CD4-positive, alpha-beta memory T cell (primary cell): ENCODE measurements around the gene CDKN3. TPM values are rescaled to one million over a fixed set of nuclear protein-coding genes. Genes with fewer than 3 reads are reported as not detected.

ENCODE experiments used
- CTCF ChIA-PET: fragments of 350-600 bp; sonication (Branson Sonifier 250); formaldehyde crosslinking; loops from one replicate; lab custom pipeline; 2021; ENCODE audit warnings: inconsistent platforms; ENCODE audit not compliant: partially characterized antibody; lab: Charles Lee
- POLR2A ChIA-PET: fragments of 350-600 bp; sonication (Branson Sonifier 250); formaldehyde crosslinking; loops from one replicate; lab custom pipeline; 2021; ENCODE audit not compliant: partially characterized antibody; lab: Charles Lee
- DNase-seq, 5 donors: peaks; one replicate each; pipeline versions ENCODE4 v3.0.0 to v3.0.0-alpha.2; 2020 to 2022; ENCODE audit warnings: mixed read lengths in 1 of 5
- H3K27ac ChIP-seq: one replicate; pipeline ENCODE4 v1.7.0; 2013; ENCODE audit warnings: low read depth, low read length
- H3K27me3 ChIP-seq: 2 replicates; pipeline ENCODE4 v1.7.0; 2013; ENCODE audit warnings: mild to moderate bottlenecking, low read length, moderate library complexity; ENCODE audit not compliant: insufficient read depth
- H3K36me3 ChIP-seq: 2 replicates; pipeline ENCODE4 v1.7.0; 2013; ENCODE audit warnings: mild to moderate bottlenecking, low read length, moderate library complexity; ENCODE audit not compliant: insufficient read depth
- H3K4me1 ChIP-seq: 2 replicates; pipeline ENCODE4 v1.7.0; 2013; ENCODE audit warnings: mild to moderate bottlenecking, low read length, moderate library complexity; ENCODE audit not compliant: insufficient read depth
- H3K4me3 ChIP-seq, 2 donors: one replicate each; pipeline ENCODE4 v1.7.0; 2013; ENCODE audit warnings: low read length in 2 of 2, mild to moderate bottlenecking in 1 of 2
- H3K9me3 ChIP-seq, 2 donors: one replicate each; pipeline ENCODE4 v1.7.0; 2013; ENCODE audit warnings: low read length in 2 of 2, control low read depth in 1 of 2; ENCODE audit not compliant: control insufficient read depth in 1 of 2
- H3K27ac Mint-ChIP-seq, 7 donors: one replicate each; pipeline ENCODE4 v1.8.0; 2020 to 2021; ENCODE audit warnings: mixed read lengths in 7 of 7, mild to moderate bottlenecking in 6 of 7, inconsistent platforms in 3 of 7, moderate library complexity in 3 of 7
- H3K27me3 Mint-ChIP-seq, 2 donors: one replicate each; pipeline ENCODE4 v1.8.0; 2020 to 2021; ENCODE audit warnings: mixed read lengths in 2 of 2
- H3K36me3 Mint-ChIP-seq, 2 donors: one replicate each; pipeline ENCODE4 v1.8.0; 2020 to 2021; ENCODE audit warnings: mixed read lengths in 2 of 2, inconsistent platforms in 1 of 2, mild to moderate bottlenecking in 1 of 2
- H3K4me1 Mint-ChIP-seq, 4 donors: one replicate each; pipeline ENCODE4 v1.8.0; 2020 to 2021; ENCODE audit warnings: mixed read lengths in 4 of 4, mild to moderate bottlenecking in 1 of 4
- H3K4me3 Mint-ChIP-seq, 8 donors: one replicate each; pipeline ENCODE4 v1.8.0; 2020 to 2021; ENCODE audit warnings: mixed read lengths in 8 of 8, mild to moderate bottlenecking in 7 of 8, moderate library complexity in 6 of 8, inconsistent platforms in 3 of 8
- H3K9me3 Mint-ChIP-seq, 8 donors: one replicate each; pipeline ENCODE4 v1.8.0; 2020 to 2021; ENCODE audit warnings: mixed read lengths in 8 of 8, mild to moderate bottlenecking in 5 of 8, inconsistent platforms in 3 of 8, moderate library complexity in 1 of 8
- intact Hi-C: fragments of 100-400 bp; cut with micrococcal nuclease; formaldehyde crosslinking; loops from one replicate; pipeline ENCODE4 v1.15.1; 2023
- polyA plus RNA-seq, 2 donors: library from polyadenylated mRNA; unstranded; fragments of 300-500 nt; fragmentation: Illumina TruSeq; gene quantifications; one replicate each; pipeline ENCODE4 v1.2.3, GENCODE V29; 2021
- total RNA-seq, 2 experiments: library from RNA; stranded (reverse); gene quantifications; one replicate each; pipeline ENCODE4 v1.2.3, GENCODE V29; 2021

Gene CDKN3
- total and polyA plus RNA-seq, 4 experiments from 2014 or later, result 1.1 to 5.0 (median 2.2) TPM

- H3K27ac Mint-ChIP-seq, result peak overlapping the region in 1 of 7 donors; percentile 32
- H3K9me3 Mint-ChIP-seq, result no peaks in the 10 kb centered on the region
- Histone ChIP-seq H3K27me3 (no peaks in the 10 kb centered on the region), H3K4me1 (no peaks in the 10 kb centered on the region), H3K4me3 (no peak overlapping the region), H3K36me3 (peaks cover 13% of the 10 kb centered on the region), H3K9me3 (no peaks in the 10 kb centered on the region), H3K27ac (no peak overlapping the region)
- intact Hi-C loops, result no loop called here
- H3K27me3 Mint-ChIP-seq, result no peaks in the 10 kb centered on the region
- ChIA-PET CTCF (interaction anchor here (0.5 to 2.0 kb wide), 3 partner anchors 11 to 666 kb away, joined by 4 to 6 read pairs (median 5); no protein-coding TSS in a partner anchor), POLR2A (interaction anchor here (0.9 kb wide), 1 partner anchor 11 kb away, joined by 4 read pairs; no protein-coding TSS in a partner anchor)
- peaks cover 22 to 47% of the 10 kb centered on the region in 2 donors for H3K36me3 Mint-ChIP-seq
- no peak overlapping the region for H3K4me3 Mint-ChIP-seq
- DNase-seq, result no peak
- peaks cover 0 to 6% (median under 1%) of the 10 kb centered on the region in 4 donors for H3K4me1 Mint-ChIP-seq
These were observed 27.2 kb downstream of the CDKN3 start for GRCh38 chr14:54423991-54424390.

- Mint-ChIP-seq H3K27me3 (no peaks in the 10 kb centered on the region), H3K4me3 (no peak overlapping the region), H3K36me3 (peaks cover 27 to 52% of the 10 kb centered on the region in 2 donors), H3K9me3 (no peaks in the 10 kb centered on the region), H3K27ac (peak overlapping the region in 1 of 7 donors; percentile 32), H3K4me1 (peaks cover 0 to 6% (median under 1%) of the 10 kb centered on the region in 4 donors)
- H3K27ac ChIP-seq, result no peak overlapping the region
- no peaks in the 10 kb centered on the region for H3K27me3 ChIP-seq
- DNase-seq, result no peak
- H3K36me3 ChIP-seq, result peaks cover 13% of the 10 kb centered on the region
- H3K9me3 ChIP-seq, result no peaks in the 10 kb centered on the region
- ChIA-PET CTCF (interaction anchor here (1.3 to 2.0 kb wide), 2 partner anchors 10 to 18 kb away, joined by 4 to 6 read pairs; no protein-coding TSS in a partner anchor), POLR2A (interaction anchor here (0.9 kb wide), 1 partner anchor 11 kb away, joined by 4 read pairs; no protein-coding TSS in a partner anchor)
- H3K4me1 ChIP-seq, result no peaks in the 10 kb centered on the region
- intact Hi-C loops, result no loop called here
- no peak overlapping the region for H3K4me3 ChIP-seq
These were observed 27.7 kb downstream of the CDKN3 start for GRCh38 chr14:54424479-54424901.

- no peaks in the 10 kb centered on the region for H3K27me3 Mint-ChIP-seq
- CTCF ChIA-PET, result no interaction called here
- Histone ChIP-seq H3K4me1 (no peaks in the 10 kb centered on the region), H3K27me3 (no peaks in the 10 kb centered on the region), H3K9me3 (no peaks in the 10 kb centered on the region), H3K27ac (no peak overlapping the region), H3K36me3 (peaks cover 13% of the 10 kb centered on the region), H3K4me3 (no peak overlapping the region)
- POLR2A ChIA-PET, result no interaction called here
- H3K4me3 Mint-ChIP-seq, result no peak overlapping the region
- H3K36me3 Mint-ChIP-seq, result peaks cover 33 to 58% of the 10 kb centered on the region in 2 donors
- H3K4me1 Mint-ChIP-seq, result peaks cover 0 to 6% (median under 1%) of the 10 kb centered on the region in 4 donors
- no peak for DNase-seq
- intact Hi-C loops, result no loop called here
- no peaks in the 10 kb centered on the region for H3K9me3 Mint-ChIP-seq
- H3K27ac Mint-ChIP-seq, result no peak overlapping the region
These were observed 28.3 kb downstream of the CDKN3 start for GRCh38 chr14:54425068-54425467.

DNA sequence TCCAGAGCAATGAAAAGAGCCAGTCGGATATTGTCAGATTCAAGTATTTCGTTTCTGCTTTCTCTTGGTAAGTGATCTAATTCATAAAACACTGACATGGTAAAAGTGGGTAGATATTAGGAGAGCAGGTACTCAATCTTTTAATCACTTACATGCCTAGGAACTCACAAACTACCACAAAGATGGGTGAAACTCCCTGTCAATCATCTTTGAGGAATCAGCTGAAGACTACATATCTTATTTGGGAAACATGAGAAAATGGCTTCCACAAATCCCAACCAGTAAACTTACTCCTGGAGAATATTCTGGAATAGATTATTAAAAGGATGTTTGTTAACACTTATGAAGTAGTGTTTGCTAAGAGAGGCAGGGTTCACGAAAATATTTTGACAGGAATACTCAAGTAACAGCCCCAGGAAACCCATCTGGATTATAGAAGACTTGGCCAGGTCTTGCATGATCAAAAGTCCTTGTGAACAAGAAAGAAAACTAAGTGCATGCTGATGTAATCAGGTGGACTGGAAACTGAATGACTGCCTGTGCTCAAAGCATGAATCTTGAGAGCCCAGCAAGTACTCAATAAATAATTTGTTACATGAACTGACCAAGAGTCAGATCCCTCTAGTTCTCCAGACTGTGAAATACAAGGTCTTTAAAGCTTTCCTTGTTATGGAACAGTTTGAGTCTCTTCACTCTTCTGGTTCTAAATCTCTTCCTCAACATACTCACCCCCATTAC lies 28.9 kb downstream of the CDKN3 start:
- CTCF ChIA-PET, result no interaction called here
- no peaks in the 10 kb centered on the region for H3K9me3 Mint-ChIP-seq

DNA sequence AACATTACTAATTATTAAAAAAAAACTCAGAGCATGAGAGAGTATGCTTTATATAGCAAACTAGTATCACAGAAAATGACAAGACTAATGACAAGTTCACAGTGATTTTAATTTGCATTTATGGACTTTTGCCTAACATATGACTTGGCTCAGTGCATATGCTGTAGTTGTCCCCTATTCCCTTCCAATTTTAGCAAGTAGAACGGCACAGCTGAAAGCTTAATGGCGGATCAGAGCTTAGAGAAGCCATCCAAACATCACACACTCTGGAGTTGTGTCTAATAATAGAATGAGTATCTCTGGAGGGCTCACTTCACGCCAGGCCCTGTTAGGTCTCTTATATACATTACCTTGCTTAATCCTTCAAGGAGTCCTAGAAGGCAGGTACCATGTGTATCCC lies 31.1 kb downstream of the CDKN3 start:
- Mint-ChIP-seq H3K9me3 (no peaks in the 10 kb centered on the region), H3K4me3 (no peak overlapping the region), H3K27ac (peak overlapping the region in 2 of 7 donors; percentile 0 to 41), H3K36me3 (peaks cover 39 to 78% of the 10 kb centered on the region in 2 donors), H3K27me3 (no peaks in the 10 kb centered on the region), H3K4me1 (peaks cover 1 to 8% (median 4%) of the 10 kb centered on the region in 4 donors)
- no peak overlapping the region for H3K27ac ChIP-seq
- intact Hi-C loops, result no loop called here
- no peaks in the 10 kb centered on the region for H3K27me3 ChIP-seq
- DNase-seq, result no peak
- ChIA-PET POLR2A (no interaction called here), CTCF (no interaction called here)
- H3K4me1 ChIP-seq, result no peaks in the 10 kb centered on the region
- no peak overlapping the region for H3K4me3 ChIP-seq
- peaks cover 19% of the 10 kb centered on the region for H3K36me3 ChIP-seq
- no peaks in the 10 kb centered on the region for H3K9me3 ChIP-seq

More for the DNA sequence above, 28.9 kb downstream of the CDKN3 start:
- POLR2A ChIA-PET, result no interaction called here
- H3K27me3 ChIP-seq, result no peaks in the 10 kb centered on the region
- no peaks in the 10 kb centered on the region for H3K4me1 ChIP-seq
- no peak overlapping the region for H3K4me3 ChIP-seq
- Mint-ChIP-seq H3K36me3 (peaks cover 36 to 64% of the 10 kb centered on the region in 2 donors), H3K27me3 (no peaks in the 10 kb centered on the region), H3K4me3 (no peak overlapping the region), H3K4me1 (peaks cover 0 to 1% (median under 1%) of the 10 kb centered on the region in 4 donors), H3K27ac (peak overlapping the region in 2 of 7 donors; percentile 1 to 11)
- no peak overlapping the region for H3K27ac ChIP-seq
- peaks cover 18% of the 10 kb centered on the region for H3K36me3 ChIP-seq
- H3K9me3 ChIP-seq, result no peaks in the 10 kb centered on the region
- no peak for DNase-seq
- intact Hi-C loops, result no loop called here

DNA sequence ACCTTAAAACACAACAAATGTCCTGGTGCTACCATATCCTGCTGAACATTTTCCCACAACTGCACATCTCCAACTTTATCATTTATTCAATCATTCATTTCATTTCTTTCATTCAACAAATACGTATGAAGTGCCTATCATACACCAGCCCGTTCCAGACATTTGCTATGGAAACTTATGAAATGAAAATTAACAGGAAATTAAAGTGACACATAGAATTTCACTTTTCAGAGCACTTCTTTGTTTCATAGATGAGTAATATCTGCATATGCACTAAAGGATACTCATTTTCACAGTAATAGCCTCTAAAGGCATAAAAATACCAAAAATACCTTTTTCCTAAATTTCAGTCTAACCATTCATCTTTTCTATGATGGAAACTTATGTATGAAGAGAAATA lies 31.7 kb downstream of the CDKN3 start:
- H3K4me1 Mint-ChIP-seq, result peaks cover 3 to 14% (median 10%) of the 10 kb centered on the region in 4 donors
- ChIA-PET CTCF (no interaction called here), POLR2A (no interaction called here)
- H3K9me3 Mint-ChIP-seq, result no peaks in the 10 kb centered on the region
- no peaks in the 10 kb centered on the region for H3K27me3 ChIP-seq
- no peak overlapping the region for H3K27ac Mint-ChIP-seq
- no peak overlapping the region for H3K27ac ChIP-seq
- intact Hi-C loops, result no loop called here
- peaks cover 39 to 81% of the 10 kb centered on the region in 2 donors for H3K36me3 Mint-ChIP-seq
- no peaks in the 10 kb centered on the region for H3K9me3 ChIP-seq
- no peak overlapping the region for H3K4me3 Mint-ChIP-seq
- DNase-seq, result no peak
- H3K27me3 Mint-ChIP-seq, result no peaks in the 10 kb centered on the region
- H3K36me3 ChIP-seq, result peaks cover 19% of the 10 kb centered on the region
- no peak overlapping the region for H3K4me3 ChIP-seq
- H3K4me1 ChIP-seq, result no peaks in the 10 kb centered on the region

GRCh38 chr14:54435500-54435981 lies 38.7 kb downstream of the CDKN3 start:
- Mint-ChIP-seq H3K27ac (peak overlapping the region in 5 of 7 donors; percentile 5 to 76 (median 24)), H3K9me3 (no peaks in the 10 kb centered on the region), H3K36me3 (peaks cover 12 to 46% of the 10 kb centered on the region in 2 donors), H3K27me3 (no peaks in the 10 kb centered on the region), H3K4me3 (peak overlapping the region in 6 of 8 donors; percentile 4 to 67 (median 38)), H3K4me1 (peaks cover 39 to 79% (median 58%) of the 10 kb centered on the region in 4 donors)
- DNase-seq, result no peak
- H3K36me3 ChIP-seq, result peaks cover 3% of the 10 kb centered on the region
- no peaks in the 10 kb centered on the region for H3K27me3 ChIP-seq
- intact Hi-C loops, result no loop called here
- ChIA-PET POLR2A (interaction anchor here (1.2 to 1.5 kb wide), 2 partner anchors 11 to 39 kb away, joined by 4 to 5 read pairs; partner anchors contain the start of gene CDKN3), CTCF (interaction anchor here (1.5 to 1.7 kb wide), 3 partner anchors 12 to 52 kb away, joined by 3 to 6 read pairs (median 4); no protein-coding TSS in a partner anchor)
- H3K4me3 ChIP-seq, result no peak overlapping the region
- peaks cover 59% of the 10 kb centered on the region for H3K4me1 ChIP-seq
- H3K9me3 ChIP-seq, result no peaks in the 10 kb centered on the region
- no peak overlapping the region for H3K27ac ChIP-seq
